ENCODE measurements around the gene MEI1. TPM values are rescaled to one million over a fixed set of nuclear protein-coding genes. Genes with fewer than 3 reads are reported as not detected.

The MEI1 gene
- total and polyA plus RNA-seq, 3 donors from 2014 or later = 43.5 to 103 (median 47.6) TPM

DNA sequence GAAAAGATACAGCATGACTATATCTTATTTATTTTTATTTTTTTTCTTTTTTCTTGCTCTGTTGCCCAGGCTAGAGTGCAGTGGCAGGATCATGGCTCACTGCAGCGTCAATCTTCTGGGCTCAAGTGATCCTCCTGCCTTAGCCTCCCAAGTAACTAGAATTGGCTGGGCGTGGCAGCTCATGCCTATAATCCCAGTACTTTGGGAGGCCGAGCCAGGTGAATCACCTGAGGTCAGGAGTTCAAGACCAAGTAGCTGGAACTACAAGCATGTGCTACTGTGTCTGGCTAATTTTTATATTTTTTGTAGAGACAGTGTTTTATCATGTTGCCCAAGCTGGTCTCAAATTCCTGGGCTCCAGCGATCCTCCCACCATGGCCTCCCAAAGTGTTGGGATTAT lies 72.9 kb downstream of the MEI1 start:
- Histone ChIP-seq H3K4me1 (no peaks in the 10 kb centered on the region), H3K4me3 (no peak overlapping the region), H3K36me3 (ENCODE audit: low read depth, missing control alignments) (no peaks in the 10 kb centered on the region), H3K9me3 (no peaks in the 10 kb centered on the region), H3K27ac (no peak overlapping the region), H3K27me3 (no peaks in the 10 kb centered on the region)
- TF ChIP-seq POLR2A (IDR thresholded peaks at IDR 0.05) = no peak
- TF ChIP-seq, protein P1, sequence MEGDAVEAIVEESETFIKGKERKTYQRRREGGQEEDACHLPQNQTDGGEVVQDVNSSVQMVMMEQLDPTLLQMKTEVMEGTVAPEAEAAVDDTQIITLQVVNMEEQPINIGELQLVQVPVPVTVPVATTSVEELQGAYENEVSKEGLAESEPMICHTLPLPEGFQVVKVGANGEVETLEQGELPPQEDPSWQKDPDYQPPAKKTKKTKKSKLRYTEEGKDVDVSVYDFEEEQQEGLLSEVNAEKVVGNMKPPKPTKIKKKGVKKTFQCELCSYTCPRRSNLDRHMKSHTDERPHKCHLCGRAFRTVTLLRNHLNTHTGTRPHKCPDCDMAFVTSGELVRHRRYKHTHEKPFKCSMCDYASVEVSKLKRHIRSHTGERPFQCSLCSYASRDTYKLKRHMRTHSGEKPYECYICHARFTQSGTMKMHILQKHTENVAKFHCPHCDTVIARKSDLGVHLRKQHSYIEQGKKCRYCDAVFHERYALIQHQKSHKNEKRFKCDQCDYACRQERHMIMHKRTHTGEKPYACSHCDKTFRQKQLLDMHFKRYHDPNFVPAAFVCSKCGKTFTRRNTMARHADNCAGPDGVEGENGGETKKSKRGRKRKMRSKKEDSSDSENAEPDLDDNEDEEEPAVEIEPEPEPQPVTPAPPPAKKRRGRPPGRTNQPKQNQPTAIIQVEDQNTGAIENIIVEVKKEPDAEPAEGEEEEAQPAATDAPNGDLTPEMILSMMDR (IDR thresholded peaks at IDR 0.05) = no peak
- no peak for DNase-seq
- WGBS, 2 donors = 96% methylated on average over 4 of the region's 4 CpGs
- intact Hi-C loops (cut with DNase I; ENCODE audit: low total_unique reads) = no loop called here

DNA sequence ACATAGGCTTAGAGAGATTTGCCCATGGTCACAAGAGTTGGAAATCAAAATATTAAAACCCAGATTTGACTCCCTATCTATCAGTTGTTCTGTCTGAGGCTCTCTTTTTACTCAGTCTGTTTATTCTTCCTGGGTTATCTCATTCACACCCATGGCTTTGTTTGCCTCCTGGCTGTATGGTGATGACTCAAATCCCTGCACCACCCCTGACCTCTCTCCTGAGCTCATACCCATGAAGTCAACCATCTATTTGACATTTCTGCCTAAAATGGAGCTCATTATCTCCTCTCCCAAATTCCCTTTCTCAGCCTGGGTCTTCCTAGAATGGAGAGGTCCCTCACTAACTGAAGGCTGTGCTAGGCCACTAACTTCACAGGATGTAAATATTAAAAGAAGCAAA lies 73.3 kb downstream of the MEI1 start:
- no peaks in the 10 kb centered on the region for H3K36me3 ChIP-seq (ENCODE audit: low read depth, missing control alignments)
- H3K27ac ChIP-seq = no peak overlapping the region
- no peak overlapping the region for H3K4me3 ChIP-seq
- intact Hi-C loops (cut with DNase I; ENCODE audit: low total_unique reads) = no loop called here
- H3K9me3 ChIP-seq = no peaks in the 10 kb centered on the region
- TF ChIP-seq, protein P1 (IDR thresholded peaks at IDR 0.05) = no peak
- TF ChIP-seq POLR2A (IDR thresholded peaks at IDR 0.05) = no peak
- no peaks in the 10 kb centered on the region for H3K27me3 ChIP-seq
- no peak for DNase-seq
- no peaks in the 10 kb centered on the region for H3K4me1 ChIP-seq

DNA sequence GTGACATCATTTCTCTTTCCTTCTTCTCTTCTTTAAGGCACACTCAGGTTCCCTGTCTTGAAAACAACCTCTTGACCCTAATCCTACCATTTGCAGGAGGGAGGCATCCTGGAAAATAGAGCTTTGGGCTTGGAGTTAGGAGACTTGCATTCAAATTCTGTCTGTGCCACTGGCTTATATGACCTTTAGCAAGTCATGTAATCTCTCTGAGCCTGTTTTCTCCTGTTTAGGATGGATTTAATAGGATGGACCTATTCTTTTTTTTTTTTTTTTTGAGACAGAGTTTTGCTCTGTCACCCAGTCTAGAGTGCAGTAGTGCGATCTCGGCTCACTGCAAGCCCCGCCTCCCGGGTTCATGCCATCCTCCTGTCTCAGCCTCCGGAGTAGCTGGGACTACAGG lies 76.0 kb downstream of the MEI1 start:
- DNase-seq = no peak
- Histone ChIP-seq H3K27me3 (no peaks in the 10 kb centered on the region), H3K36me3 (ENCODE audit: low read depth, missing control alignments) (no peaks in the 10 kb centered on the region), H3K27ac (no peak overlapping the region), H3K9me3 (no peaks in the 10 kb centered on the region), H3K4me1 (no peaks in the 10 kb centered on the region), H3K4me3 (no peak overlapping the region)
- TF ChIP-seq, protein P1 (IDR thresholded peaks at IDR 0.05) = no peak
- no peak for TF ChIP-seq POLR2A (IDR thresholded peaks at IDR 0.05)
- intact Hi-C loops (cut with DNase I; ENCODE audit: low total_unique reads) = no loop called here
- 89 to 98% methylated on average over 5 of the region's 5 CpGs for WGBS, 2 donors

DNA sequence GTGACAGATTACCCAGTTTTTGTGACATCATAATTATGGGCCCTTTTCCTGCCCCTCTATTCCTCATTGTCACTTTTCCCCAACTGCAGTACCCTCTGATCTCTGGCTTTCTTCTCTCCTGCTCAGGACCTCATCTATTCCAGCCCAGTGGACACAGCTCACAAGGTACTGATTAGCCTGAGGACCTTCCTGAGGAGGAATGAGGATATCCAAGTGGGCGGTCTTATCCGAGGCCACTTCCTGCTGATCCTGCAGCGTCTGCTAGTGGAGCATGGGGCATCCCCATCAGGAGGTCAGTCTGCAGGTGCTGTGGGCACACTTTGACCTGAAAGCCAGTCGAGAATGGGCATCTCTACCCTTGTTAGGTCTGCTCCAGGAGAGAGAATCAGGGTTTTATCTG lies 76.7 kb downstream of the MEI1 start:
- Histone ChIP-seq H3K36me3 (ENCODE audit: low read depth, missing control alignments) (no peaks in the 10 kb centered on the region), H3K27ac (no peak overlapping the region), H3K4me1 (no peaks in the 10 kb centered on the region), H3K27me3 (no peaks in the 10 kb centered on the region), H3K4me3 (no peak overlapping the region), H3K9me3 (no peaks in the 10 kb centered on the region)
- TF ChIP-seq POLR2A (IDR thresholded peaks at IDR 0.05) = no peak
- TF ChIP-seq, protein P1 (IDR thresholded peaks at IDR 0.05) = no peak
- intact Hi-C loops (cut with DNase I; ENCODE audit: low total_unique reads) = no loop called here
- WGBS, 2 donors = 69 to 74% methylated on average over 4 of the region's 4 CpGs
- DNase-seq = no peak

- TF ChIP-seq, protein P1 (IDR thresholded peaks at IDR 0.05) = no peak
- no peak for TF ChIP-seq POLR2A (IDR thresholded peaks at IDR 0.05)
- no peaks in the 10 kb centered on the region for H3K27me3 ChIP-seq
- intact Hi-C loops (cut with DNase I; ENCODE audit: low total_unique reads) = no loop called here
- WGBS, 2 donors = 87 to 94% methylated on average over 3 of the region's 3 CpGs
- no peak for DNase-seq
- H3K4me1 ChIP-seq = no peaks in the 10 kb centered on the region
- H3K27ac ChIP-seq = no peak overlapping the region
- H3K36me3 ChIP-seq (ENCODE audit: low read depth, missing control alignments) = no peaks in the 10 kb centered on the region
- H3K4me3 ChIP-seq = no peak overlapping the region
- H3K9me3 ChIP-seq = no peaks in the 10 kb centered on the region
These were observed 77.1 kb downstream of the MEI1 start for GRCh38 chr22:41776381-41776780.

Measured in testis (tissue), 3 donors.